ENCODE data around the gene TMEM178A.
"Not testable (repeated sequence)": the region's sequence is repeated elsewhere in the genome, so short reads cannot be mapped to it uniquely, and the experiment has no call there.

DNA sequence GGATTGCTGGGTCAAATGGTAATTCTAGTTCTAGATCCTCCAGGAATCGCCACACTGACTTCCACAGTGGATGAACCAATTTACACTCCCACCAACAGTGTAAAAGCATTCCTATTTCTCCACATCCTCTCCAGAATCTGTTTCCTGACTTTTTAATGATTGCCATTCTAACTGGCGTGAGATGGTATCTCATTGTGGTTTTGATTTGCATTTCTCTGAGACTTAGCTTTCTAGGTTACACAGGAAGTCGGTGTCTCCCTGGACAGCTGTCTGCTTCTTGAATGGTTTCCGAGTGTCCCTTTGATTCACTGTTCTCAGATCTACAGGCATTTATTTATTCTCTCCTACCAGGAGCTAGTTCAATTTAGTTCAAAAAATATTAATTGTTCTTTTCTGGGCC lies 62.4 kb downstream of the TMEM178A start:
- TF ChIP-seq, protein P1, sequence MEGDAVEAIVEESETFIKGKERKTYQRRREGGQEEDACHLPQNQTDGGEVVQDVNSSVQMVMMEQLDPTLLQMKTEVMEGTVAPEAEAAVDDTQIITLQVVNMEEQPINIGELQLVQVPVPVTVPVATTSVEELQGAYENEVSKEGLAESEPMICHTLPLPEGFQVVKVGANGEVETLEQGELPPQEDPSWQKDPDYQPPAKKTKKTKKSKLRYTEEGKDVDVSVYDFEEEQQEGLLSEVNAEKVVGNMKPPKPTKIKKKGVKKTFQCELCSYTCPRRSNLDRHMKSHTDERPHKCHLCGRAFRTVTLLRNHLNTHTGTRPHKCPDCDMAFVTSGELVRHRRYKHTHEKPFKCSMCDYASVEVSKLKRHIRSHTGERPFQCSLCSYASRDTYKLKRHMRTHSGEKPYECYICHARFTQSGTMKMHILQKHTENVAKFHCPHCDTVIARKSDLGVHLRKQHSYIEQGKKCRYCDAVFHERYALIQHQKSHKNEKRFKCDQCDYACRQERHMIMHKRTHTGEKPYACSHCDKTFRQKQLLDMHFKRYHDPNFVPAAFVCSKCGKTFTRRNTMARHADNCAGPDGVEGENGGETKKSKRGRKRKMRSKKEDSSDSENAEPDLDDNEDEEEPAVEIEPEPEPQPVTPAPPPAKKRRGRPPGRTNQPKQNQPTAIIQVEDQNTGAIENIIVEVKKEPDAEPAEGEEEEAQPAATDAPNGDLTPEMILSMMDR (IDR thresholded peaks at IDR 0.05; ENCODE audit: low read length) = not testable (repeated sequence)
- not testable (repeated sequence) for TF ChIP-seq EZH2phosphoT487 (IDR thresholded peaks at IDR 0.05; ENCODE audit: low read length); EZH2 (optimal IDR thresholded peaks at IDR 0.05; ENCODE audit: low read depth, low read length)
